22Rv1 (cell line): Measurements from ENCODE around the gene ERN1.

ENCODE experiments used
- H3K27ac ChIP-seq: fragments of 450-650 bp; 2 replicates; pipeline ENCODE4 v1.5.1; 2017
- CTCF ChIP-seq: fragments of 450-650 bp; IDR thresholded peaks from 2 replicates; pipeline ENCODE4 v1.5.1; 2017; ENCODE audit warnings: mild to moderate bottlenecking
- ZFX ChIP-seq: fragments of 450-650 bp; IDR thresholded peaks from 2 replicates; pipeline ENCODE4 v1.6.1; 2017; ENCODE audit warnings: antibody characterized with exemption, borderline replicate concordance

ERN1 gene

GRCh38 chr17:64060331-64060730 lies 69.6 kb downstream of the ERN1 start:
- H3K27ac ChIP-seq = no peak overlapping the region
- TF ChIP-seq ZFX (no peak), CTCF (no peak)

GRCh38 chr17:64059756-64060155 lies 70.2 kb downstream of the ERN1 start:
- no peak overlapping the region for H3K27ac ChIP-seq
- TF ChIP-seq CTCF = no peak

GRCh38 chr17:64058621-64059020 lies 71.3 kb downstream of the ERN1 start:
- TF ChIP-seq CTCF (no peak), ZFX (no peak)
- no peak overlapping the region for H3K27ac ChIP-seq

- TF ChIP-seq ZFX (no peak), CTCF (no peak)
- H3K27ac ChIP-seq = no peak overlapping the region
Observed at GRCh38 chr17:64057701-64058263, 72.2 kb downstream of the ERN1 start.

- TF ChIP-seq CTCF = no peak
- TF ChIP-seq ZFX = no peak
- no peak overlapping the region for H3K27ac ChIP-seq
Observed at GRCh38 chr17:64056269-64057005, 73.5 kb downstream of the ERN1 start.

- TF ChIP-seq ZFX (no peak), CTCF (no peak)
- no peak overlapping the region for H3K27ac ChIP-seq
Observed at GRCh38 chr17:64055183-64056142, 74.5 kb downstream of the ERN1 start.
